Nephron progenitor cell (in vitro differentiated cells): ENCODE results near the gene ATP2B2.

Experiments used
- DNase-seq: peaks from one replicate; pipeline ENCODE4 v3.0.0; 2021
- H3K27ac Mint-ChIP-seq: 2 replicates; pipeline ENCODE4 v1.8.0; 2021; ENCODE audit warnings: mild to moderate bottlenecking, moderate library complexity, mixed read lengths
- H3K27me3 Mint-ChIP-seq: 2 replicates; pipeline ENCODE4 v1.8.0; 2021; ENCODE audit warnings: mild to moderate bottlenecking, low read depth, mixed read lengths; ENCODE audit not compliant: poor library complexity
- H3K36me3 Mint-ChIP-seq: 2 replicates; pipeline ENCODE4 v1.8.0; 2021; ENCODE audit warnings: low read depth, mixed read lengths
- H3K4me1 Mint-ChIP-seq: 2 replicates; pipeline ENCODE4 v1.8.0; 2021; ENCODE audit warnings: mixed read lengths
- H3K4me3 Mint-ChIP-seq: 2 replicates; pipeline ENCODE4 v1.8.0; 2021; ENCODE audit warnings: mild to moderate bottlenecking, moderate library complexity, mixed read lengths
- H3K9me3 Mint-ChIP-seq: 2 replicates; pipeline ENCODE4 v1.8.0; 2021; ENCODE audit warnings: mild to moderate bottlenecking, moderate library complexity, mixed read lengths
- CTCF ChIP-seq: fragments of 200-600 bp; sonication (generic); IDR thresholded peaks from 2 replicates; pipeline ENCODE4 v1.5.0; 2021; ENCODE audit warnings: antibody characterized with exemption

Gene ATP2B2

GRCh38 chr3:10281951-10282350 is 223.4 kb downstream of the ATP2B2 start:
- H3K36me3 Mint-ChIP-seq, result peaks cover 30% of the 10 kb centered on the region
- H3K9me3 Mint-ChIP-seq, result no peaks in the 10 kb centered on the region
- H3K4me3 Mint-ChIP-seq, result no peak overlapping the region
- H3K27me3 Mint-ChIP-seq, result peaks cover 7% of the 10 kb centered on the region
- DNase-seq, result no peak
- peaks cover 17% of the 10 kb centered on the region for H3K4me1 Mint-ChIP-seq
- no peak for TF ChIP-seq CTCF
- peak overlapping the region; percentile 73 for H3K27ac Mint-ChIP-seq

- TF ChIP-seq CTCF, result no peak
- DNase-seq, result no peak
- H3K9me3 Mint-ChIP-seq, result no peaks in the 10 kb centered on the region
Observed at GRCh38 chr3:10280571-10280970, 224.8 kb downstream of the ATP2B2 start.

GRCh38 chr3:10280177-10280529 is 225.2 kb downstream of the ATP2B2 start:
- Mint-ChIP-seq H3K27ac (peak overlapping the region; percentile 44), H3K4me3 (no peak overlapping the region), H3K36me3 (peaks cover 30% of the 10 kb centered on the region), H3K27me3 (peaks cover 7% of the 10 kb centered on the region), H3K4me1 (peaks cover 9% of the 10 kb centered on the region), H3K9me3 (no peaks in the 10 kb centered on the region)
- DNase-seq, result no peak
- TF ChIP-seq CTCF, result no peak

More at GRCh38 chr3:10280571-10280970, 224.8 kb downstream of the ATP2B2 start:
- peaks cover 7% of the 10 kb centered on the region for H3K27me3 Mint-ChIP-seq
- H3K4me1 Mint-ChIP-seq, result peaks cover 13% of the 10 kb centered on the region
- no peak overlapping the region for H3K4me3 Mint-ChIP-seq
- no peak overlapping the region for H3K27ac Mint-ChIP-seq
- H3K36me3 Mint-ChIP-seq, result peaks cover 30% of the 10 kb centered on the region

- H3K36me3 Mint-ChIP-seq, result peaks cover 30% of the 10 kb centered on the region
- H3K27ac Mint-ChIP-seq, result peak overlapping the region; percentile 44
- DNase-seq, result no peak
- no peak overlapping the region for H3K4me3 Mint-ChIP-seq
- H3K27me3 Mint-ChIP-seq, result peaks cover 7% of the 10 kb centered on the region
- peaks cover 3% of the 10 kb centered on the region for H3K4me1 Mint-ChIP-seq
- TF ChIP-seq CTCF, result no peak
- H3K9me3 Mint-ChIP-seq, result no peaks in the 10 kb centered on the region
Observed at GRCh38 chr3:10279384-10280176, 225.8 kb downstream of the ATP2B2 start.

GRCh38 chr3:10278501-10278900 is 226.9 kb downstream of the ATP2B2 start:
- TF ChIP-seq CTCF, result no peak
- Mint-ChIP-seq H3K9me3 (no peaks in the 10 kb centered on the region), H3K36me3 (peaks cover 38% of the 10 kb centered on the region), H3K27me3 (peaks cover 7% of the 10 kb centered on the region), H3K4me1 (peaks cover 5% of the 10 kb centered on the region), H3K27ac (no peak overlapping the region), H3K4me3 (no peak overlapping the region)
- DNase-seq, result no peak

GRCh38 chr3:10277115-10277625 is 228.2 kb downstream of the ATP2B2 start:
- Mint-ChIP-seq H3K27me3 (peaks cover 7% of the 10 kb centered on the region), H3K9me3 (no peaks in the 10 kb centered on the region), H3K36me3 (peaks cover 42% of the 10 kb centered on the region), H3K4me3 (no peak overlapping the region), H3K4me1 (peaks cover 12% of the 10 kb centered on the region), H3K27ac (peak overlapping the region; percentile 85)
- no peak for TF ChIP-seq CTCF
- no peak for DNase-seq
